Duodenal mucosa (tissue), 2 donors: Measurements from ENCODE around the gene SPEM1.

Experiments used
- H3K27ac ChIP-seq: one replicate; pipeline ENCODE4 v1.7.0; 2013; ENCODE audit warnings: low read depth, low read length
- H3K27me3 ChIP-seq, 2 donors: one replicate each; pipeline ENCODE4 v1.7.0; 2013; ENCODE audit warnings: low read length in 2 of 2, control low read depth in 1 of 2; ENCODE audit not compliant: insufficient read depth in 2 of 2, control insufficient read depth in 1 of 2
- H3K36me3 ChIP-seq, 2 donors: one replicate each; pipeline ENCODE4 v1.7.0; 2013; ENCODE audit warnings: low read length in 2 of 2, control low read depth in 1 of 2; ENCODE audit not compliant: insufficient read depth in 2 of 2, control insufficient read depth in 1 of 2
- H3K4me1 ChIP-seq, 2 donors: one replicate each; pipeline ENCODE4 v1.7.0; 2013; ENCODE audit warnings: low read length in 2 of 2, control low read depth in 1 of 2; ENCODE audit not compliant: insufficient read depth in 2 of 2, control insufficient read depth in 1 of 2
- H3K4me3 ChIP-seq, 2 donors: one replicate each; pipeline ENCODE4 v1.7.0; 2013; ENCODE audit warnings: low read length in 2 of 2, low read depth in 1 of 2
- H3K9ac ChIP-seq, 2 donors: one replicate each; pipeline ENCODE4 v1.7.0; 2013; ENCODE audit warnings: low read length in 2 of 2, low read depth in 1 of 2
- H3K9me3 ChIP-seq, 2 donors: one replicate each; pipeline ENCODE4 v1.7.0; 2013; ENCODE audit warnings: low read length in 2 of 2, control low read depth in 1 of 2; ENCODE audit not compliant: control insufficient read depth in 1 of 2

SPEM1 gene

GRCh38 chr17:7398612-7399011, 21.5 kb upstream of the SPEM1 start:
- Histone ChIP-seq H3K36me3 (no peaks in the 10 kb centered on the region), H3K27ac (no peak overlapping the region), H3K9ac (no peak overlapping the region), H3K4me1 (peaks cover 14 to 16% of the 10 kb centered on the region in 2 donors), H3K9me3 (no peaks in the 10 kb centered on the region), H3K27me3 (no peaks in the 10 kb centered on the region), H3K4me3 (no peak overlapping the region)

- no peaks in the 10 kb centered on the region for H3K36me3 ChIP-seq
- H3K27ac ChIP-seq, result peak overlapping the region; percentile 93
- no peaks in the 10 kb centered on the region for H3K9me3 ChIP-seq
- H3K4me1 ChIP-seq, result peaks cover 7 to 9% of the 10 kb centered on the region in 2 donors
- peak overlapping the region; percentile 80 to 84 for H3K9ac ChIP-seq
- peaks cover 0 to 12% of the 10 kb centered on the region in 2 donors for H3K27me3 ChIP-seq
- H3K4me3 ChIP-seq, result peak overlapping the region; percentile 84 to 86
These were observed 16.9 kb upstream of the SPEM1 start for GRCh38 chr17:7403043-7403726.

DNA sequence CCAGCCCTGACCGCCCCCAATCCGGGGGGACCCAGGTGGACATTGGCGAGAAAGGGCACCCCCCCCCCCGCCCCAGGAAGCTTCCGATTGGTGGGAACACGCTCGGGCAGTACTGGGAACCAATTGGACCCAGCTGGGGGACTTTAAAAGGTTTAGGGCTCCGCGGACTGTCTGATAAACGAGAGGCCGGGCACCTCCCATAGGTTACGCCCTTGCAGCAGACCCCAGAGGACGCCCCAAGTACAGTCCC, 16.5 kb upstream of the SPEM1 start:
- H3K4me3 ChIP-seq, result peak overlapping the region; percentile 84 to 86
- no peaks in the 10 kb centered on the region for H3K36me3 ChIP-seq
- peaks cover 9% of the 10 kb centered on the region in 2 donors for H3K4me1 ChIP-seq
- H3K27ac ChIP-seq, result peak overlapping the region; percentile 93
- H3K9me3 ChIP-seq, result no peaks in the 10 kb centered on the region
- H3K27me3 ChIP-seq, result peaks cover under 1 to 12% of the 10 kb centered on the region in 2 donors
- H3K9ac ChIP-seq, result peak overlapping the region; percentile 80 to 84

GRCh38 chr17:7403977-7404736, 16.0 kb upstream of the SPEM1 start, which contains the start of gene TMEM256:
TMEM256 (minus strand) TSS chr17:7404097; CDS start chr17:7404084, 13 bp downstream.
- Histone ChIP-seq H3K27ac (peak within 1 kb of the TSS; percentile 93), H3K4me3 (peak within 1 kb of the TSS; percentile 84 to 86), H3K27me3 (peaks cover 4 to 12% of the 10 kb centered on the region in 2 donors), H3K9ac (peak within 1 kb of the TSS; percentile 80 to 84), H3K36me3 (no peaks in the 10 kb centered on the region), H3K9me3 (no peaks in the 10 kb centered on the region), H3K4me1 (peaks cover 9 to 11% of the 10 kb centered on the region in 2 donors)

DNA sequence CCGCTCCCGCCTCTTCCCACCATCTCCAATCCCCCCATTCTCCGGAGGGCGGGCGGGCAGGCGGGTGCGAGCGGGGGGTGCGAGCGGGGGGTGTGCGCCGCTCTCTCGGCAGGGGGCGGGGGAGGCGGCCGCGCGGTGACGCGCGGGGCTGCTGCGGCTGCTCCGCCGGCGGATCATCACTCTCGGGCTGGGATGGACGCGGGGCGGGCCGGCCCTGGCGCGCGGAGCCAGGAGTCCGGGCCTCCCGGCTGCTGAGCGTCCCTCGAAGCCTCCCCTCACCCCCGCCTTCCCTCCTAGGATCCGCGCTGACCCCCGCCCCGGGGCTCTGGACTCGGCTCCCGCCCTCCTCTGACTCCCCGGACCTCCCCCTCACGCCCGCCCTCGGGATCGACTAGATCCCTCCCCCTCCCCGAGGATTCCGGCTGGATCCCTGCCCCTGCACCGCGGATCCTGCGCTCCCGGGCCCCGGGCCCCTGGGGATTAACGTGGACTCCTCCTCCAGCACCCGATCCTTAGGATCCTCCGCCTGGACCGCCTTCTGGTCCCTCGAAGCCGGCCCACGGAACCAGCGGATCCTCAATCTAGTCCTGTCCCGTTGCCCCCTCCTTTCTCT, 15.3 kb upstream of the SPEM1 start:
- H3K4me3 ChIP-seq, result peak overlapping the region; percentile 51 to 61
- peak overlapping the region in 1 of 2 donors; percentile 33 for H3K9ac ChIP-seq
- peaks cover 9 to 11% of the 10 kb centered on the region in 2 donors for H3K4me1 ChIP-seq
- no peak overlapping the region for H3K27ac ChIP-seq
- H3K36me3 ChIP-seq, result no peaks in the 10 kb centered on the region
- H3K27me3 ChIP-seq, result peaks cover 4 to 12% of the 10 kb centered on the region in 2 donors
- no peaks in the 10 kb centered on the region for H3K9me3 ChIP-seq

DNA sequence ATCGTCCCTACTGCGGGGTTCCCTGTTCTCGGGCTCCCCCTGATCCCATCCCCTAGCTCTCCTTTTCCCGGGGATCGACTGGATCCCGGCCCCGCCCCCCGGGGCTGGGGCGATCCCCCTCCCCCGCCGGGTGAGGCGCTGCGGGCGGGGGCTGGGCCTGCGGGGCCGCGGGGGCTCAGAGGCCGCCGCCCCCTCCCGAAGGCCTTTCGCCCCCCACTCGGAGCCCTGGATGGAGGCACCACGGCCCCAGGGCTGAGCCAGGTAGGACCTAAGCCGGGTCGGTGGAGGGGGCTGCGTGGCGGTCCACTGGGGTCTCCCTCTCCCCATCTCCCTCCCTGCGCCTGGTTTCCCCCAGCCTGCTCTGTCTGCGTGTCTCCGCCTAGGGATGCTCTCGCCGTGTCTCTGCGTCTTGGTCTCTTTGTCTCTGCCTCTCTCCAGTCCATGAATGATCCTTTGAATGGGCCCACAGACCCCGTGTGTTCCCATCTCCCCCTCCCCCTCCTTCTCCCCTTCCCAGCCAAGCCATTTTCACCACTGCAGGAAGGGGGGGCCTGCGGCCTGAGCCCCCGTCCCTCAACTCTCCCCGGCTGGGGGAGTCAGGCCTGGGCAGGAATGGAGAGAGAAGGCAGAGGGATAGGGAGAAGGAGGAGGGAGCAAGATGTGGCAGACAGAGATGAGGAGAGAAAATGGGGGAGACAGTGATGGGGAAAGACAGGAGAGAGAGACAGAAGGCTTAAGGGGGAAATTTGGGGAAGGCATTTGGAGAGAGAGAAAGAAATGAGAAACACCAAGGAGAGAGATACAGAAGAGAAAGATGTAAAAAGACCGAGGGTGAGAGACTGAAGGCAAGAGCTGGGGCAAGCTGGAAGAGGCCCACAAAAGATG, 14.5 kb upstream of the SPEM1 start:
- Histone ChIP-seq H3K4me1 (peaks cover 9 to 11% of the 10 kb centered on the region in 2 donors), H3K9me3 (no peaks in the 10 kb centered on the region), H3K9ac (peak overlapping the region; percentile 2 to 33), H3K36me3 (no peaks in the 10 kb centered on the region), H3K27ac (no peak overlapping the region), H3K27me3 (peaks cover 4 to 12% of the 10 kb centered on the region in 2 donors), H3K4me3 (peak overlapping the region; percentile 43 to 61)

DNA sequence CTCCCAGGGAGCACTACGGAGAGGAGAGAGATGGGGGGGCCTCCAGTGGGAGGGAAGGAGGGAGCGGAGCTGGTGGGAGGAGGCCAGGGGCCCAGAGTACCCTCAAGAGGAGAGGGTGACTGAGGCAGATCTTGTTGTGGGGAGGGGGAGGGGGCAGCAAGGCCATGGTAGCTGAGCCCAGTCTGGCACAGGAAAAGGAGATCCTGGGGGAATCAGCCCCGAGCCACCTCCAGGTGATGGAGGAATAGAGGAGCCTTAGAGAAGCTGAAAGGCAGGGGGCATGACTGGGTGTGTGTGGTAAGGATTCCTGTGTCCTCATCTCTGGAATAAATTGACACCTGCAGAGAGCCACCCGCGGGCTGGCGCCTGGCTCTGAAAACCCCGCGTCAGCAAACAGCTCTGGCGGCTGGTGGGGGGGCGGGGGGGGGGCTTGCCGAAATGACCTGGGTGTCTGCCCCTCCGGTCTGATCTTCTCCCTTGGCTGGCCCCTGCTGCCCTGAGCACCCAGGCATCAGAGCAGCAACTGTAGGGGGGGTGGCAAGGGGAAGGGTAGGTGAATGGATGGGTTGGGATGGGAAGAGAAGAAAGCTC, 13.8 kb upstream of the SPEM1 start:
- H3K27ac ChIP-seq, result no peak overlapping the region
- H3K27me3 ChIP-seq, result peaks cover 4 to 12% of the 10 kb centered on the region in 2 donors
- no peaks in the 10 kb centered on the region for H3K36me3 ChIP-seq
- H3K9me3 ChIP-seq, result no peaks in the 10 kb centered on the region
- peaks cover 9 to 11% of the 10 kb centered on the region in 2 donors for H3K4me1 ChIP-seq
- no peak overlapping the region for H3K9ac ChIP-seq
- H3K4me3 ChIP-seq, result no peak overlapping the region

DNA sequence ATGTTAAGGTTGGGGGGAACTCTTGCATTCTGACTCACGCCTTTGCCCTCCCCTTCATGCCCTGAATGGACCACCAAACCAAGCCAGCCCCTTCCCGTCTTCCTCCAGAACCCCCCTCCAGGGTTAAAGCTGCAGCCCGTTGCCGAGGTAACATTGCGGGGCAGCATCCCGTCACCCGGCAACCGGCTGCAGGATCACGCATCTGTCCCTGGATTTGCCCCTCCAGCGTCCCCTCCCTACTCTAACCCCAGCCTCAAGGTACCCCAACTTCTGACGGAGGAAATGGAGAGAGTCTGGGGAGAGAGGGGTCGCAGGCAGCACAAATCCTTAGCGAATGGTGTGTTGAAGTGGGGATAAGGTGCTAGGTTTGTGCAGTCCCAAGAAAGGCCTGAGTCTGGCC, 13.0 kb upstream of the SPEM1 start:
- Histone ChIP-seq H3K27me3 (peaks cover 4 to 12% of the 10 kb centered on the region in 2 donors), H3K36me3 (no peaks in the 10 kb centered on the region), H3K27ac (no peak overlapping the region), H3K9me3 (no peaks in the 10 kb centered on the region), H3K4me1 (peaks cover 9 to 11% of the 10 kb centered on the region in 2 donors), H3K4me3 (no peak overlapping the region), H3K9ac (no peak overlapping the region)

- H3K27ac ChIP-seq, result no peak within 1 kb of the TSS
- peaks cover 7 to 10% of the 10 kb centered on the region in 2 donors for H3K4me1 ChIP-seq
- H3K9me3 ChIP-seq, result no peaks in the 10 kb centered on the region
- no peaks in the 10 kb centered on the region for H3K36me3 ChIP-seq
- no peak within 1 kb of the TSS for H3K4me3 ChIP-seq
- H3K27me3 ChIP-seq, result peaks cover 4 to 12% of the 10 kb centered on the region in 2 donors
- no peak within 1 kb of the TSS for H3K9ac ChIP-seq
These were observed 12.5 kb upstream of the SPEM1 start, which contains the start of gene NLGN2 for GRCh38 chr17:7407485-7408251. NLGN2 (plus strand) TSS chr17:7407845; CDS start chr17:7408256, 411 bp downstream.
